Brain pericyte (primary cell): ENCODE results near the gene RAP1GAP2.
"Not testable (repeated sequence)": the region's sequence is repeated elsewhere in the genome, so short reads cannot be mapped to it uniquely, and the experiment has no call there.

Source experiments
- DNase-seq: peaks from one replicate; pipeline ENCODE4 v3.0.0-alpha.2; 2012; ENCODE audit warnings: low read depth, low spot score

The RAP1GAP2 gene

GRCh38 chr17:2883544-2884213 is 87.4 kb downstream of the RAP1GAP2 start:
- no peak for DNase-seq

- DNase-seq: no peak
These were observed 89.5 kb downstream of the RAP1GAP2 start for GRCh38 chr17:2885733-2886132.

- DNase-seq: no peak
These were observed 92.1 kb downstream of the RAP1GAP2 start for GRCh38 chr17:2888326-2888725.

GRCh38 chr17:2889256-2889655 is 93.0 kb downstream of the RAP1GAP2 start:
- DNase-seq: no peak

- not testable (repeated sequence) for DNase-seq
These were observed 94.5 kb downstream of the RAP1GAP2 start for GRCh38 chr17:2890778-2891177.

GRCh38 chr17:2892305-2892971 is 96.2 kb downstream of the RAP1GAP2 start:
- no peak for DNase-seq

GRCh38 chr17:2893422-2893914 is 97.2 kb downstream of the RAP1GAP2 start:
- no peak for DNase-seq

GRCh38 chr17:2894782-2895181 is 98.5 kb downstream of the RAP1GAP2 start:
- DNase-seq: no peak

- no peak for DNase-seq
These were observed 101.4 kb downstream of the RAP1GAP2 start for GRCh38 chr17:2897605-2898004.

- no peak for DNase-seq
These were observed 102.2 kb downstream of the RAP1GAP2 start for GRCh38 chr17:2898255-2898926.

GRCh38 chr17:2899906-2900305 is 103.7 kb downstream of the RAP1GAP2 start:
- no peak for DNase-seq

- DNase-seq: no peak
These were observed 104.6 kb downstream of the RAP1GAP2 start for GRCh38 chr17:2900842-2901241.

- DNase-seq: no peak
These were observed 105.3 kb downstream of the RAP1GAP2 start for GRCh38 chr17:2901582-2901981.

GRCh38 chr17:2902546-2902945 is 106.3 kb downstream of the RAP1GAP2 start:
- no peak for DNase-seq

GRCh38 chr17:2903193-2903974 is 107.1 kb downstream of the RAP1GAP2 start:
- no peak for DNase-seq

GRCh38 chr17:2904135-2904534 is 107.9 kb downstream of the RAP1GAP2 start:
- DNase-seq: no peak

GRCh38 chr17:2905269-2905668 is 109.0 kb downstream of the RAP1GAP2 start:
- DNase-seq: no peak

GRCh38 chr17:2905696-2906501 is 109.7 kb downstream of the RAP1GAP2 start:
- DNase-seq: no peak

GRCh38 chr17:2906901-2907300 is 110.7 kb downstream of the RAP1GAP2 start:
- DNase-seq: no peak

- no peak for DNase-seq
These were observed 113.1 kb downstream of the RAP1GAP2 start for GRCh38 chr17:2909175-2909845.
